IMR-90 (cell line): ENCODE results near the gene ZNF879. TPM values are rescaled to one million over a fixed set of nuclear protein-coding genes. Genes with fewer than 3 reads are reported as not detected.

Experiments used
- ATAC-seq: fragments of 200-7000 bp; cut with Tn5 transposase; 2 replicates; pipeline ENCODE4 v1.9.1; 2020; ENCODE audit warnings: low read depth, mild to moderate bottlenecking, moderate library complexity
- BruUV-seq: library from RNA; stranded (reverse); fragments of 400-500 nt; replicated peaks from 2 replicates; lab custom pipeline; 2021; lab: Mats Ljungman, UMichigan
- CTCF ChIA-PET: fragments of 300-600 bp; formaldehyde crosslinking; extraction: SDS; loops from one replicate; lab custom pipeline; 2021; ENCODE audit warnings: antibody characterized with exemption; lab: Yijun Ruan, JAX
- POLR2A ChIA-PET: fragments of 300-600 bp; sonication (Branson Sonifier 250); formaldehyde crosslinking; loops from one replicate; lab custom pipeline; 2022; ENCODE audit warnings: antibody characterized with exemption; ENCODE audit not compliant: unreplicated experiment; lab: Charles Lee
- DNase-seq: peaks from one replicate; pipeline ENCODE4 v3.0.0; 2013
- H2AFZ ChIP-seq: replicated peaks from 2 replicates; pipeline ENCODE3; 2013; ENCODE audit warnings: low read length, mild to moderate bottlenecking; ENCODE audit not compliant: poor library complexity
- H2AK5ac ChIP-seq: 2 replicates; pipeline ENCODE4 v1.6.1; 2013; ENCODE audit warnings: low read depth, low read length, inconsistent platforms
- H2AK9ac ChIP-seq: replicated peaks from 2 replicates; pipeline ENCODE3; 2013; ENCODE audit warnings: mild to moderate bottlenecking, low read depth, low read length, moderate library complexity; ENCODE audit not compliant: poor library complexity
- H2BK120ac ChIP-seq: 2 replicates; pipeline ENCODE4 v1.6.1; 2013; ENCODE audit warnings: low read depth, low read length, inconsistent platforms
- H2BK15ac ChIP-seq: 3 replicates; pipeline ENCODE4 v1.6.1; 2013; ENCODE audit warnings: low read depth, low read length, inconsistent platforms
- H2BK20ac ChIP-seq: 2 replicates; pipeline ENCODE4 v1.6.1; 2013; ENCODE audit warnings: low read depth, mild to moderate bottlenecking, inconsistent platforms, low read length, moderate library complexity
- H2BK5ac ChIP-seq: 2 replicates; pipeline ENCODE4 v1.6.1; 2013; ENCODE audit warnings: mild to moderate bottlenecking, low read depth, low read length, inconsistent platforms; ENCODE audit not compliant: poor library complexity, severe bottlenecking
- H3K14ac ChIP-seq: replicated peaks from 2 replicates; pipeline ENCODE4 v1.6.1; 2013; ENCODE audit warnings: low read depth, low read length, inconsistent platforms
- H3K18ac ChIP-seq: 2 replicates; pipeline ENCODE4 v1.6.1; 2013; ENCODE audit warnings: low read depth, low read length, control low read depth
- H3K23ac ChIP-seq: 2 replicates; pipeline ENCODE4 v1.6.1; 2013; ENCODE audit warnings: low read depth, low read length, inconsistent platforms
- H3K27ac ChIP-seq: 2 replicates; pipeline ENCODE4 v1.5.1; 2013; ENCODE audit warnings: mild to moderate bottlenecking, control low read depth, low read length; ENCODE audit not compliant: insufficient read depth
- H3K27me3 ChIP-seq: 2 replicates; pipeline ENCODE4 v1.6.1; 2013; ENCODE audit warnings: low read length; ENCODE audit not compliant: control insufficient read depth, insufficient read depth
- H3K36me3 ChIP-seq: 2 replicates; pipeline ENCODE4 v1.6.1; 2013; ENCODE audit warnings: low read length, mixed read lengths; ENCODE audit not compliant: control insufficient read depth, insufficient read depth
- H3K4ac ChIP-seq: 2 replicates; pipeline ENCODE4 v1.6.1; 2013; ENCODE audit warnings: low read depth, low read length, inconsistent platforms
- H3K4me1 ChIP-seq: 2 replicates; pipeline ENCODE4 v1.6.1; 2013; ENCODE audit warnings: low read length, mixed read lengths; ENCODE audit not compliant: control insufficient read depth, insufficient read depth
- H3K4me2 ChIP-seq: 2 replicates; pipeline ENCODE4 v1.6.1; 2013; ENCODE audit warnings: low read depth, mild to moderate bottlenecking, control low read depth, low read length, moderate library complexity
- H3K4me3 ChIP-seq: 2 replicates; pipeline ENCODE4 v1.5.1; 2013; ENCODE audit warnings: low read depth, mild to moderate bottlenecking, control low read depth, low read length, moderate library complexity; ENCODE audit not compliant: insufficient read depth
- H3K56ac ChIP-seq: 2 replicates; pipeline ENCODE4 v1.6.1; 2013; ENCODE audit warnings: low read length, inconsistent platforms; ENCODE audit not compliant: insufficient read depth; ENCODE audit errors: extremely low read depth
- H3K79me1 ChIP-seq, 2 experiments: 2 replicates each; pipeline ENCODE4 v1.6.1; 2013; ENCODE audit warnings: low read length in 2 of 2, inconsistent platforms in 1 of 2, low read depth in 1 of 2
- H3K9ac ChIP-seq: 2 replicates; pipeline ENCODE4 v1.6.1; 2013; ENCODE audit warnings: low read depth, low read length, control low read depth
- H3K9me1 ChIP-seq: 2 replicates; pipeline ENCODE4 v1.6.1; 2013; ENCODE audit warnings: low read length, inconsistent platforms; ENCODE audit not compliant: insufficient read depth
- H3K9me3 ChIP-seq: 2 replicates; pipeline ENCODE4 v1.6.1; 2013; ENCODE audit warnings: low read length; ENCODE audit not compliant: control insufficient read depth, insufficient read depth
- H4K20me1 ChIP-seq: 2 replicates; pipeline ENCODE4 v1.6.1; 2013; ENCODE audit warnings: low read length, inconsistent platforms; ENCODE audit not compliant: insufficient read depth
- H4K5ac ChIP-seq: 2 replicates; pipeline ENCODE4 v1.6.1; 2013; ENCODE audit warnings: mild to moderate bottlenecking, low read depth, low read length, control low read depth
- H4K8ac ChIP-seq, 2 experiments: 2 replicates each; pipeline ENCODE4 v1.6.1; 2013; ENCODE audit warnings: low read depth in 2 of 2, low read length in 2 of 2, control low read depth in 1 of 2, inconsistent platforms in 1 of 2
- H4K91ac ChIP-seq: 2 replicates; pipeline ENCODE4 v1.6.1; 2013; ENCODE audit warnings: low read depth, low read length, inconsistent platforms; ENCODE audit not compliant: insufficient read depth
- CHD1 ChIP-seq: IDR thresholded peaks from 2 replicates; pipeline ENCODE4 v1.6.1; 2012; ENCODE audit warnings: low read depth, low read length, improper control_type of control experiment
- FOS ChIP-seq: fragments of 150-350 bp; IDR thresholded peaks from 2 replicates; pipeline ENCODE4 v1.6.1; 2016; ENCODE audit warnings: low read depth, low read length
- MAFK ChIP-seq: IDR thresholded peaks from 2 replicates; pipeline ENCODE4 v1.6.1; 2012; ENCODE audit warnings: low read depth, low read length, improper control_type of control experiment
- MAZ ChIP-seq: IDR thresholded peaks from 2 replicates; pipeline ENCODE4 v1.6.1; 2012; ENCODE audit warnings: low read depth, mild to moderate bottlenecking, low read length, improper control_type of control experiment, moderate library complexity, borderline replicate concordance
- MXI1 ChIP-seq: IDR thresholded peaks from 2 replicates; pipeline ENCODE4 v1.6.1; 2012; ENCODE audit warnings: low read depth, mild to moderate bottlenecking, low read length, moderate library complexity, borderline replicate concordance
- NFE2L2 ChIP-seq: fragments of 150-350 bp; IDR thresholded peaks from 2 replicates; pipeline ENCODE4 v1.6.1; 2016; ENCODE audit warnings: low read depth, mild to moderate bottlenecking, low read length
- RAD21 ChIP-seq: IDR thresholded peaks from 2 replicates; pipeline ENCODE4 v1.6.1; 2012; ENCODE audit warnings: low read length, improper control_type of control experiment
- RCOR1 ChIP-seq: IDR thresholded peaks from 2 replicates; pipeline ENCODE4 v1.6.1; 2012; ENCODE audit warnings: mild to moderate bottlenecking, low read length, improper control_type of control experiment; ENCODE audit not compliant: insufficient replicate concordance
- RFX5 ChIP-seq: IDR thresholded peaks from 2 replicates; pipeline ENCODE4 v1.8.0; 2012; ENCODE audit warnings: low read depth, mild to moderate bottlenecking, low read length, moderate library complexity
- SMC3 ChIP-seq: fragments of 150-350 bp; IDR thresholded peaks from 2 replicates; pipeline ENCODE4 v1.6.1; 2016; ENCODE audit warnings: low read depth, mild to moderate bottlenecking, antibody characterized with exemption, low read length, moderate library complexity
- WGBS, 2 experiments: methylation state at CpG; one replicate each; pipeline versions ENCODE4 v1.1.5 to v1.1.7; 2013; ENCODE audit warnings: missing lambda C conversion rate in 2 of 2; ENCODE audit not compliant: insufficient read length in 1 of 2; ENCODE audit errors: extremely low coverage in 2 of 2; 5-methylcytosine and 5-hydroxymethylcytosine counted together
- dilution Hi-C: fragments of 300-500 bp; cut with HindIII; formaldehyde crosslinking; loops from one replicate; pipeline ENCODE4 v1.14.3; 2018; ENCODE audit warnings: low sequenced_read_pairs; ENCODE audit not compliant: unreplicated experiment
- in situ Hi-C: fragments of 300-500 bp; cut with MboI; formaldehyde crosslinking; loops from 3 replicates; pipeline ENCODE4 v1.14.3; 2019; ENCODE audit warnings: low sequenced_read_pairs, inconsistent platforms, mixed read lengths
- intact Hi-C: fragments of 100-400 bp; cut with micrococcal nuclease; formaldehyde crosslinking; loops from 2 replicates; pipeline ENCODE4 v1.10.0; 2022
- polyA plus RNA-seq, 3 experiments: library from polyadenylated mRNA; depleted of rRNA; stranded (reverse); fragments of >200 nt; gene quantifications; 2 replicates each; pipeline ENCODE4 v1.2.3, GENCODE V29; 2012; ENCODE audit warnings: low replicate concordance in 1 of 3
- total RNA-seq: library from RNA; depleted of rRNA; stranded (reverse); fragments of >200 nt; gene quantifications from 2 replicates; pipeline ENCODE4 v1.2.3, GENCODE V29; 2012
- TF ChIP-seq, protein P1 (sequence below): conservative IDR thresholded peaks from 2 replicates; pipeline ENCODE4 v1.5.1; 2012; ENCODE audit warnings: mild to moderate bottlenecking, low read depth, low read length, improper control_type of control experiment

The ZNF879 gene
- total and polyA plus RNA-seq, 2 of the 4 experiments (the other 2 are of a cell fraction), result 1.4 to 3.4 TPM

DNA sequence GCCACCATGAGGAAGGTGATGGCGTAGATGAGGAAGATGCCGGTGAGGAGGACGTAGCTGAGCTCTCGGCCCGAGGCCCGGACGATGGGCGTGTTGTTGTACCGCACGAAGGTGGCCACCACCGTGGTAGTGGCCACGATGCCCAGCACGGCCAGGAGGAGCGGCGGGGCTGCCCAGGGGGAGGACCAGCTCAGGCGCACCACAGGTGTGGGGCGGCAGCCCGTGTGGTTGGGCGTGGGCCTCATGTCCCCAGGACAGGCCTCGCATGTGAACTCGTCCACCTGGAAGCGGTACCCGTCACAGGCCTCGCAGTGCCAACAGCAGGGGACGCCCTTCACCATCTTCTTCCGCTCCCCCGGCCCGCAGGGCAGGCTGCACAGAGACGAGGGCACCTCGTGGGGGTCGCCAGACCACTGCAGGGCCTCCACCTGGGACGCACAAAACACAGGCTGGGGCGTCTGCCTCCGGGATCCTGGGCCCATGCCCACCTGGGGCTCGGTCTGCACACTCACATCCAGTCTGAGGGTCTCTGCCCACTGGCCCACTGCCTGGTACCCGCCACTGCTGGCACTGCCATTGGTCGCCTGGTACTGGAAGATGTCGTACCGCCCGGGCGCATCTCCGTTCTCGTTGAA is 37.2 kb upstream of the ZNF879 start (continued):
- TF ChIP-seq MXI1, result no peak
- no peak for TF ChIP-seq FOS
- TF ChIP-seq SMC3, result no peak

DNA sequence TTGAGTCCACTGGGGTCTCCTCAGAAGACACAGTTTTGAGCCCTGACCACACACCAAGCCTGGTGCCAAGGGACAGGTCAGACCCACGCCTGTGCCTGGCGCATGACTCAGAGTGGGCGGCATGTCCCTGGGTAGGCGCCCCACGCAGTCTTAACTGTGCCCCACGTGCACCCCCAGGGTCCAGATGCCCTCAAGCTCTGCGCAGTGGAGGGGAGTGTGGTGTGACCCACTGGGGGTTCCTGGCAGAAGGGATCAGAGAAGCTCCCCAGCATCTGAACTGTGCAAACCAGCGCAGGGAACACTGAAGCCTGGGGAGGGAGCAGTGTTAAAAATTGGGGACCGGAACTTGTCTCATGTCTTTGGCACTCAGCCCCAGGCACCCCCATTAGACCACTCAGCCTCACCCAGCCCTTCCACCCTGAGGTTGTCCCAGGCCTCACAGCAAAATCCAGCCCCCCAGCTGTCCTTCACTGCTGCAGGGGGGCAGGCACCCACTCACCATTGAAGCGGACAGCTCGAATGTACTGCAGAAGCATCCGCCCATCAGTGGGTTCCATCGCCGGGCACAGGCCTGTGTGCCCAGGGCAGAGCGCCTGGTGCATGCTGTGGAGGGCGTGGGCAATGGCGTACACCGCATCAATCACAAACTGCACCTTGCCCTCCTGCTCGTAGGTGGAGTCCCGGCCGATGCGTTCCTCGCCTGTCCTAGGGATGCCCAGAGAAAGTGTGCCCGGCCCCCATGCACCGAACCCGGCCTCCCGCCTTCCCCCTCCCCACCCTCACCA is 35.0 kb upstream of the ZNF879 start:
- Histone ChIP-seq H3K9ac (no peak overlapping the region), H3K4me2 (no peak overlapping the region), H3K56ac (no peak overlapping the region), H4K91ac (no peak overlapping the region), H3K36me3 (no peaks in the 10 kb centered on the region), H4K8ac (no peak overlapping the region), H3K4me1 (no peaks in the 10 kb centered on the region), H3K14ac (no peak overlapping the region), H3K4ac (no peak overlapping the region), H2BK5ac (no peak overlapping the region), H2BK15ac (no peak overlapping the region), H3K27me3 (no peaks in the 10 kb centered on the region), H3K4me3 (no peak overlapping the region), H4K20me1 (no peaks in the 10 kb centered on the region), H2AK5ac (no peak overlapping the region), H2BK120ac (no peak overlapping the region), H3K9me1 (no peaks in the 10 kb centered on the region), H3K79me1 (no peaks in the 10 kb centered on the region), H3K18ac (no peak overlapping the region), H2AFZ (no peak overlapping the region), H3K9me3 (peaks cover 72% of the 10 kb centered on the region), H4K5ac (no peak overlapping the region), H2AK9ac (no peak overlapping the region), H3K27ac (no peak overlapping the region), H3K23ac (no peak overlapping the region), H2BK20ac (no peak overlapping the region)
- no TSS peak for BruUV-seq
- ChIA-PET CTCF (no interaction called here), POLR2A (no interaction called here)
- no peak for ATAC-seq
- no peak for TF ChIP-seq NFE2L2
- no peak for TF ChIP-seq MAFK
- no peak for TF ChIP-seq MXI1
- no peak for TF ChIP-seq RFX5
- TF ChIP-seq CHD1, result no peak
- no peak for TF ChIP-seq RAD21
- no peak for TF ChIP-seq MAZ
- TF ChIP-seq, protein P1, sequence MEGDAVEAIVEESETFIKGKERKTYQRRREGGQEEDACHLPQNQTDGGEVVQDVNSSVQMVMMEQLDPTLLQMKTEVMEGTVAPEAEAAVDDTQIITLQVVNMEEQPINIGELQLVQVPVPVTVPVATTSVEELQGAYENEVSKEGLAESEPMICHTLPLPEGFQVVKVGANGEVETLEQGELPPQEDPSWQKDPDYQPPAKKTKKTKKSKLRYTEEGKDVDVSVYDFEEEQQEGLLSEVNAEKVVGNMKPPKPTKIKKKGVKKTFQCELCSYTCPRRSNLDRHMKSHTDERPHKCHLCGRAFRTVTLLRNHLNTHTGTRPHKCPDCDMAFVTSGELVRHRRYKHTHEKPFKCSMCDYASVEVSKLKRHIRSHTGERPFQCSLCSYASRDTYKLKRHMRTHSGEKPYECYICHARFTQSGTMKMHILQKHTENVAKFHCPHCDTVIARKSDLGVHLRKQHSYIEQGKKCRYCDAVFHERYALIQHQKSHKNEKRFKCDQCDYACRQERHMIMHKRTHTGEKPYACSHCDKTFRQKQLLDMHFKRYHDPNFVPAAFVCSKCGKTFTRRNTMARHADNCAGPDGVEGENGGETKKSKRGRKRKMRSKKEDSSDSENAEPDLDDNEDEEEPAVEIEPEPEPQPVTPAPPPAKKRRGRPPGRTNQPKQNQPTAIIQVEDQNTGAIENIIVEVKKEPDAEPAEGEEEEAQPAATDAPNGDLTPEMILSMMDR, result no peak
- TF ChIP-seq RCOR1, result no peak
- in situ Hi-C loops (no loop called here), dilution Hi-C loops (no loop called here), intact Hi-C loops (no loop called here)
- WGBS, 2 experiments, result 94% methylated on average over 11 of the region's 27 CpGs; no CpG with 5 or more reads in 1 of the 2 experiments
- no peak for DNase-seq
